Sigmoid colon (tissue), 7 donors: Measurements from ENCODE around the gene FAM25A. TPM values are rescaled to one million over a fixed set of nuclear protein-coding genes. Genes with fewer than 3 reads are reported as not detected.

ENCODE experiments used
- DNase-seq: peaks from one replicate; pipeline ENCODE4 v3.0.0-alpha.2; 2019
- H3K27ac ChIP-seq, 4 donors: fragments of 200-600 bp; sonication (generic); one replicate each; pipeline ENCODE4 v1.5.1; 2016 to 2019; ENCODE audit warnings: mild to moderate bottlenecking in 1 of 4
- H3K27me3 ChIP-seq, 3 donors: fragments of 200-600 bp; sonication (generic); one replicate each; pipeline ENCODE4 v1.5.1; 2019; ENCODE audit warnings: mild to moderate bottlenecking in 1 of 3
- H3K36me3 ChIP-seq, 4 donors: fragments of 200-600 bp; sonication (generic); one replicate each; pipeline ENCODE4 v1.5.1; 2016 to 2019
- H3K4me1 ChIP-seq, 4 donors: fragments of 200-600 bp; sonication (generic); one replicate each; pipeline ENCODE4 v1.5.1; 2017 to 2019
- H3K4me3 ChIP-seq, 4 donors: fragments of 200-600 bp; sonication (generic); one replicate each; pipeline ENCODE4 v1.5.1; 2017 to 2019; ENCODE audit warnings: mild to moderate bottlenecking in 2 of 4, moderate library complexity in 1 of 4
- H3K9me3 ChIP-seq, 4 donors: fragments of 200-600 bp in 3 of 4; sonication (generic) in 3 of 4; one replicate each; pipeline versions ENCODE4 v1.5.1 to v1.6.1; 2013 to 2019
- CTCF ChIP-seq, 4 experiments: fragments of 450-650 bp in 3 of 4; fragments of 200-600 bp in 1 of 4; IDR thresholded peaks; one replicate each; pipeline ENCODE4 v1.5.1; 2016 to 2019; ENCODE audit warnings: antibody characterized with exemption in 4 of 4, mild to moderate bottlenecking in 3 of 4, moderate library complexity in 2 of 4
- EP300 ChIP-seq, 4 donors: sonication (generic); formaldehyde crosslinking; IDR thresholded peaks; one replicate each; pipeline ENCODE4 v1.6.1; 2017; ENCODE audit warnings: antibody characterized with exemption in 4 of 4
- POLR2A ChIP-seq, 2 donors: fragments of 450-650 bp; IDR thresholded peaks; one replicate each; pipeline ENCODE4 v1.6.1; 2016; ENCODE audit warnings: antibody characterized with exemption in 2 of 2, mild to moderate bottlenecking in 2 of 2, moderate library complexity in 2 of 2
- POLR2AphosphoS5 ChIP-seq, 4 donors: sonication (generic); formaldehyde crosslinking; IDR thresholded peaks; one replicate each; pipeline ENCODE4 v1.6.1; 2017; ENCODE audit warnings: antibody characterized with exemption in 4 of 4
- WGBS, 2 donors: extraction: QIAGEN DNeasy Blood & Tissue Kit; methylation state at CpG; one replicate each; pipeline ENCODE4 v1.1.7; 2013; 5-methylcytosine and 5-hydroxymethylcytosine counted together
- intact Hi-C: fragments of 100-400 bp; cut with DNase I; formaldehyde crosslinking; loops from one replicate; pipeline ENCODE4 v1.15.1; 2023
- polyA plus RNA-seq, 3 donors: library from polyadenylated mRNA; stranded (reverse); fragments of 200-250 nt; gene quantifications; one replicate each; pipeline ENCODE4 v1.2.3, GENCODE V29; 2013
- small RNA-seq, 3 donors: library from RNA; depleted of rRNA; stranded (forward); fragments of <200 nt; gene quantifications; one replicate each; pipeline ENCODE3, GENCODE V24; 2016
- total RNA-seq, 4 donors: library from RNA; depleted of rRNA; stranded (reverse); fragments of >200 nt; gene quantifications; one replicate each; pipeline ENCODE4 v1.1.0, GENCODE V29; 2016
- donor health status: healthy with polysubstance abuse.
- donor health status: Bipolar disorder and iron deficiency.
- donor health status: healthy.

Gene FAM25A
- total and polyA plus RNA-seq, 7 donors, result not detected

- 95 to 96% methylated on average over 1 of the region's 1 CpG for WGBS, 2 donors
- Histone ChIP-seq H3K36me3 (peaks cover 14 to 91% (median 26%) of the 10 kb centered on the region in 4 donors), H3K4me1 (no peaks in the 10 kb centered on the region)
Measured at GRCh38 chr10:87068281-87068680, 48.2 kb downstream of the FAM25A start.

GRCh38 chr10:87072449-87072848, 52.4 kb downstream of the FAM25A start:
- peaks cover 7 to 84% (median 8%) of the 10 kb centered on the region in 4 donors for H3K36me3 ChIP-seq
- WGBS, 2 donors, result 58 to 84% methylated on average over 2 of the region's 2 CpGs
- DNase-seq, result no peak
- H3K27ac ChIP-seq, result no peak overlapping the region
- intact Hi-C loops, result no loop called here
- H3K27me3 ChIP-seq, result no peaks in the 10 kb centered on the region
- no peak overlapping the region for H3K4me3 ChIP-seq
- no peaks in the 10 kb centered on the region for H3K4me1 ChIP-seq
- H3K9me3 ChIP-seq, result no peaks in the 10 kb centered on the region
- TF ChIP-seq POLR2A (IDR thresholded peaks at IDR 0.05), result no peak
- no peak for TF ChIP-seq EP300 (IDR thresholded peaks at IDR 0.05)
- TF ChIP-seq POLR2AphosphoS5 (IDR thresholded peaks at IDR 0.05), result no peak
- no peak for TF ChIP-seq CTCF (IDR thresholded peaks at IDR 0.05)

More at GRCh38 chr10:87068281-87068680, 48.2 kb downstream of the FAM25A start:
- Histone ChIP-seq H3K27ac (no peak overlapping the region), H3K9me3 (no peaks in the 10 kb centered on the region), H3K27me3 (no peaks in the 10 kb centered on the region), H3K4me3 (no peak overlapping the region)
- no peak for DNase-seq
- intact Hi-C loops, result no loop called here
- TF ChIP-seq CTCF (IDR thresholded peaks at IDR 0.05) (no peak), EP300 (IDR thresholded peaks at IDR 0.05) (no peak), POLR2A (IDR thresholded peaks at IDR 0.05) (no peak), POLR2AphosphoS5 (IDR thresholded peaks at IDR 0.05) (no peak)

Small RNA genes within 50 kb of the gene (small RNA-seq; reads per million reads assigned to genes)
- gene AL136982.5 (0 reads per million in 3 donors), gene BMS1P3 (0 reads per million in 3 donors), gene FAM25A (0 reads per million in 3 donors), gene RNU6-529P (0 reads per million in 3 donors)

Other genes with a start within 250 kb of the FAM25A start
- gene MMRN2, start 62.7 kb upstream of the FAM25A start, total RNA-seq, result 10 to 100 TPM in 3 of 4 donors, 1 to 10 TPM in 1; 8.6 to 23.3 (median 14.1) TPM
- 1 to 10 TPM in 2 of 3 donors, under 1 TPM in 1; 0.92 to 6.5 (median 1.8) TPM for gene MMRN2, start 62.7 kb upstream of the FAM25A start, polyA plus RNA-seq
- gene SNCG, start 61.7 kb upstream of the FAM25A start, total RNA-seq, result 10 to 100 TPM; 24.2 to 55.0 (median 38.4) TPM
- gene SNCG, start 61.7 kb upstream of the FAM25A start, polyA plus RNA-seq, result 10 to 100 TPM in 2 of 3 donors, 1 to 10 TPM in 1; 4.6 to 24.0 (median 11.4) TPM
- 10 to 100 TPM; 45.3 to 98.1 (median 67.1) TPM for gene ADIRF, start 51.8 kb upstream of the FAM25A start, total RNA-seq
- 100 to 1,000 TPM; 112 to 157 (median 118) TPM for gene ADIRF, start 51.8 kb upstream of the FAM25A start, polyA plus RNA-seq
- gene GLUD1, start 74.5 kb downstream of the FAM25A start, total RNA-seq, result 100 to 1,000 TPM; 135 to 153 (median 148) TPM
- gene GLUD1, start 74.5 kb downstream of the FAM25A start, polyA plus RNA-seq, result 100 to 1,000 TPM in 2 of 3 donors, 10 to 100 TPM in 1; 71.3 to 162 (median 111) TPM
- 10 to 100 TPM; 19.1 to 26.9 (median 22.8) TPM for gene SHLD2, start 74.9 kb downstream of the FAM25A start, total RNA-seq
- 10 to 100 TPM; 18.8 to 27.0 (median 22.2) TPM for gene SHLD2, start 74.9 kb downstream of the FAM25A start, polyA plus RNA-seq
- gene NUTM2A, start 205.2 kb downstream of the FAM25A start, total RNA-seq, result 1 to 10 TPM in 3 of 4 donors, under 1 TPM in 1; 0.83 to 2.1 (median 1.3) TPM
- 1 to 10 TPM in 2 of 3 donors, under 1 TPM in 1; 0.60 to 5.3 (median 4.1) TPM for gene NUTM2A, start 205.2 kb downstream of the FAM25A start, polyA plus RNA-seq